Cardiac fibroblast (primary cell): ENCODE results near the gene APOA4.

Source experiments
- DNase-seq, 2 donors: peaks; one replicate each; pipeline versions ENCODE4 v3.0.0 to v3.0.0-alpha.2; 2010; ENCODE audit warnings: low read depth in 2 of 2
- H3K4me3 ChIP-seq, 2 donors: replicated peaks in 1 of 2; 1 replicate in 1 of 2; 2 replicates in 1 of 2; pipeline ENCODE4 v1.5.1; 2011; ENCODE audit warnings: low read depth in 2 of 2, low read length in 2 of 2, mild to moderate bottlenecking in 2 of 2, moderate library complexity in 1 of 2
- CTCF ChIP-seq: IDR thresholded peaks from one replicate; pipeline ENCODE4 v1.5.1; 2011; ENCODE audit warnings: low read depth, mild to moderate bottlenecking, low read length, inconsistent platforms

Gene APOA4

GRCh38 chr11:116825854-116826750 is 3.0 kb upstream of the APOA4 start:
- no peak overlapping the region for H3K4me3 ChIP-seq
- no peak for DNase-seq
- no peak for TF ChIP-seq CTCF

- no peak for TF ChIP-seq CTCF
- no peak overlapping the region for H3K4me3 ChIP-seq
- DNase-seq: no peak
Measured at GRCh38 chr11:116825434-116825833, 2.3 kb upstream of the APOA4 start.

GRCh38 chr11:116822575-116822974 is 529 bp downstream of the APOA4 start:
- no peak overlapping the region for H3K4me3 ChIP-seq
- DNase-seq: no peak
- no peak for TF ChIP-seq CTCF

GRCh38 chr11:116821050-116821918 is 1.8 kb downstream of the APOA4 start:
- no peak for TF ChIP-seq CTCF
- no peak overlapping the region for H3K4me3 ChIP-seq
- DNase-seq: no peak

GRCh38 chr11:116819049-116819448 is 4.1 kb downstream of the APOA4 start:
- TF ChIP-seq CTCF: no peak
- H3K4me3 ChIP-seq: no peak overlapping the region
- DNase-seq: no peak

GRCh38 chr11:116814502-116814901 is 8.6 kb downstream of the APOA4 start:
- no peak for TF ChIP-seq CTCF
- H3K4me3 ChIP-seq: no peak overlapping the region
- DNase-seq: no peak
